Stimulated activated memory B cell treated with anti-CD40 and anti-IgM and Interleukin-4, amounts not matched to agents 10 μg/mL and 1 μg/mL and 100 μg/mL, for 72 hours (primary cell): ENCODE measurements around the gene PXDC1.

ENCODE experiments used
- ATAC-seq: fragments of 150-1000 bp; cut with Tn5 transposase; 2 replicates; pipeline ENCODE4 v1.10.0; 2021
- H3K27ac Mint-ChIP-seq: one replicate; pipeline ENCODE4 v1.8.0; 2022; ENCODE audit warnings: mild to moderate bottlenecking, mixed read lengths
- H3K27me3 Mint-ChIP-seq: one replicate; pipeline ENCODE4 v1.8.0; 2022; ENCODE audit warnings: mixed read lengths
- H3K36me3 Mint-ChIP-seq: one replicate; pipeline ENCODE4 v1.8.0; 2022; ENCODE audit warnings: mixed read lengths
- H3K4me1 Mint-ChIP-seq: one replicate; pipeline ENCODE4 v1.8.0; 2022; ENCODE audit warnings: mixed read lengths
- H3K4me3 Mint-ChIP-seq: one replicate; pipeline ENCODE4 v1.8.0; 2022; ENCODE audit warnings: mild to moderate bottlenecking, moderate library complexity, mixed read lengths
- H3K9me3 Mint-ChIP-seq: one replicate; pipeline ENCODE4 v1.8.0; 2022; ENCODE audit warnings: mixed read lengths

PXDC1 gene

DNA sequence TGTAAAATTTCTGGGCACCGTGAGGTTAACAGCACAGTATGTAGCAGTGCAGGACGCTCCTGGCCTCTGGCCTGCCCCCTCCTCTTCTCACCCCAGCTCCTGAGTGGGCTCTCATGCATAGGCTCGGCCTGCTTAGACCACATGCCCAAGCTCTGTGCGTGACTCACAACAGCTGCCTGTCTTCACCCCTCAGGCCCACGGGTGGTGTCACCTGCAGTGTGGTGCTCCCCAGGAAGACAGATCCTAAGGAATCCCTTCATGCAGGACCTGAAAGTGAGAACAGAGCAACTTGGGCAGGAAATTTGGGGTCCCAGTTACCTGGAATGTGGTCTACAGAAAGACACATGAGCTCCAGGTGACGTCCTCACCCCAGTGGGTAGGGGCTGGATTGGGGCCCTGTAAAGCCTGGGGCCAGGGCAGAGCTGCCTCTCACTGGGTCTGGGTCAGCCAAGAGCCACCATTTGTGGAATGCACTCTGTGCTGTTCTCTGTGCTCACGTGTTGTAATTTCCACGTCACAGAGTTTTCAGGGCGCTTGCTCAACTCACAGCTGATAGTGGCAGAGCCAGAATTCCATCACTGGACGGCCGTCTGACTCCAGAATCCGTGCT, 37.0 kb upstream of the PXDC1 start:
- no peak for ATAC-seq
- H3K4me1 Mint-ChIP-seq, result peaks cover 27% of the 10 kb centered on the region
- no peak overlapping the region for H3K4me3 Mint-ChIP-seq
- no peaks in the 10 kb centered on the region for H3K27me3 Mint-ChIP-seq
- no peaks in the 10 kb centered on the region for H3K36me3 Mint-ChIP-seq
- no peak overlapping the region for H3K27ac Mint-ChIP-seq
- H3K9me3 Mint-ChIP-seq, result no peaks in the 10 kb centered on the region

DNA sequence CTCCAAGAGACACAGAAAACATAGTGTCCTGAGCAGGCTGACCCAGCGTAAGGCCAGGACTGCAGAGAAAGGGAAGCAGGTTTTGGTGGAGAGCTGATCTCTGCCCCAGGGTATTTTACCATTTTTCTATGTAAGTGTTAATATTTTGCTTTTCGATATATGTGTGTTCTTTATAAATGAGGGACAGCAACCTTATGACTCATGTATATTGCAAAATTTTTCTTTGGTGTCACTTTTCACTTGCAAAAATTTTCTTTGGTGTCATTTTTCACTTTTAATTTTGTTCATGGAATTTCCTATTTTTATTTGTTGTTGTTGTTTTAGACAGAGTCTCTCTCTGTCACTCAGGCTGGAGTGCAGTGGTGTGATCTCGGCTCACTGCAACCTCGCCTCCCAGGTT, 34.6 kb upstream of the PXDC1 start:
- H3K9me3 Mint-ChIP-seq, result no peaks in the 10 kb centered on the region
- ATAC-seq, result no peak
- H3K4me3 Mint-ChIP-seq, result no peak overlapping the region
- H3K27ac Mint-ChIP-seq, result no peak overlapping the region
- H3K36me3 Mint-ChIP-seq, result no peaks in the 10 kb centered on the region
- H3K4me1 Mint-ChIP-seq, result peaks cover 3% of the 10 kb centered on the region
- no peaks in the 10 kb centered on the region for H3K27me3 Mint-ChIP-seq

DNA sequence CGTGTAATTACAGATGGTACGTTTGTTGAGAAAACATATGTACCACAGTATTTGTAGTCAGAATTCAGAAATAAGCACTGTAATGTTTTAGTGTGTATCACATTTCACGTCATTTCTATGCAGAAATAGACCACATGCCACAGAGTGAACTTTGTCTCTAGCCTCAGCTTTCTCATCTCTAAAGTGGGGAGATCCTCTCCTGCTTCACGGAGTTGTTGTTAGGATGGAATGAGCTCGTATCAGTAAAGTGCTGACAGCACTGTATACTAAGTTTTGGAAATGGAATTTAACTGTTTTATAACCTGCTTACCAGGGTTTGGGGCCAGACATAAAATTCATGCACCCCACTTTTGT, 34.2 kb upstream of the PXDC1 start:
- no peaks in the 10 kb centered on the region for H3K27me3 Mint-ChIP-seq
- no peak for ATAC-seq
- H3K9me3 Mint-ChIP-seq, result no peaks in the 10 kb centered on the region
- H3K4me3 Mint-ChIP-seq, result no peak overlapping the region
- H3K4me1 Mint-ChIP-seq, result no peaks in the 10 kb centered on the region
- H3K36me3 Mint-ChIP-seq, result no peaks in the 10 kb centered on the region
- H3K27ac Mint-ChIP-seq, result no peak overlapping the region

DNA sequence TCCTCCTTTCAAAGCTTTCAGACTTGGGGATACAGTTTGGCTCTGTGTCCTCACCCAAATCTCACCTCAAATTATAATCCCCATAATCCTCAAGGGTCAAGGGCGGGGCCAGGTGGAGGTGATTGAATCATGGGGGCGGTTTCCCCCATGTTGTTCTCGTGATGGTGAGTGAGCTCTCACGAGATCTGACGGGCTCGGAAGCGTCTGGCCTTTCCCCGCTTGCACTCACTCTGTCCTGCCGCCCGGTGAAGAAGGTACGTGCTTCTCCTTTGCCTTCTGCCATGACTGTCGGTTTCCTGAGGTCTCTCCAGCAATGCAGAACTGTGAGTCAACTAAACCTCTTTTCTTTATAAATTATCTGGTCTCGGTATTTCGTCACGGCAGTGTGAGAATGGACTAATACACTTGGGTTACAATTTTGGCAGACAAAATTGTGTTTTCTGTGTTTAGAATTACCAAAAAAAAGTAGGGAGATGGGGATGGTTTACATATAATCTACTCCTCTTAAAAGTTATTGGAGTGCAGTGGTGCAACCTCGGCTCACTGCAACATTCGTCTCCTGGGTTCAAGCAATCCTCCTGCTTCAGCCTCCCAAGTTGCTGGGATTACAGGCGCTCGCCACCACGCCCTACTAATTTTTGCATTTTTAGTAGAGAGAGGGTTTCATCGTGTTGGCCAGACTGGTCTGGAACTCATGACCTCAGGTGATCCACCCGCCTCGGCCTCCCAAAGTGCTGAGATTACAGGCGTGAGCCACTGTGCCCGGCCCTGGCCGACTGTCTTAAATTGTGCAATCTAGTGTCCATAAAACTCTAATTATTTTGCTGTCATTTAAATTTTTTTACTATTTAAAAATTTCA, 33.6 kb upstream of the PXDC1 start:
- H3K27ac Mint-ChIP-seq, result no peak overlapping the region
- H3K9me3 Mint-ChIP-seq, result no peaks in the 10 kb centered on the region
- H3K27me3 Mint-ChIP-seq, result no peaks in the 10 kb centered on the region
- no peak overlapping the region for H3K4me3 Mint-ChIP-seq
- H3K4me1 Mint-ChIP-seq, result peaks cover 5% of the 10 kb centered on the region
- H3K36me3 Mint-ChIP-seq, result no peaks in the 10 kb centered on the region
- no peak for ATAC-seq

DNA sequence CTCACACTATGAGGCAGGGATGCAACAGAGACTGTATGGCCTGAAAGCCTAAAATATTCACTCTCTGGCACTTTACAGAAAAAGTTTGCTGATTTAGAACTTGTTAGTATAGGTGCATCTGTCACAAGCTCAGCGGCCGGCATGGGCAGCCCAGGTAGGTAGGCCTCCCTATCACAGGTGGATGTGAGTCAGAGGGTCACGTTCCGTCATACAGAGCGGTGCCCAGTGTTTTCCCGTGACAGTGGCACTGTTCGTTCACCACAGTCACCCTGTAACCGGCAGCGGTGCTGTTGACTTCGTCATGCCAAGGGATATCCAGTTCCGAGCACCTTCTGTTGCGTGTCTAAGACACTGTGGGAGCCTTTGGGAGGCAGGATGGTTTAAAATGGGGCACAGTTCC, 32.9 kb upstream of the PXDC1 start:
- no peak overlapping the region for H3K4me3 Mint-ChIP-seq
- no peaks in the 10 kb centered on the region for H3K27me3 Mint-ChIP-seq
- no peaks in the 10 kb centered on the region for H3K9me3 Mint-ChIP-seq
- H3K36me3 Mint-ChIP-seq, result no peaks in the 10 kb centered on the region
- no peak overlapping the region for H3K27ac Mint-ChIP-seq
- peaks cover 6% of the 10 kb centered on the region for H3K4me1 Mint-ChIP-seq
- no peak for ATAC-seq

DNA sequence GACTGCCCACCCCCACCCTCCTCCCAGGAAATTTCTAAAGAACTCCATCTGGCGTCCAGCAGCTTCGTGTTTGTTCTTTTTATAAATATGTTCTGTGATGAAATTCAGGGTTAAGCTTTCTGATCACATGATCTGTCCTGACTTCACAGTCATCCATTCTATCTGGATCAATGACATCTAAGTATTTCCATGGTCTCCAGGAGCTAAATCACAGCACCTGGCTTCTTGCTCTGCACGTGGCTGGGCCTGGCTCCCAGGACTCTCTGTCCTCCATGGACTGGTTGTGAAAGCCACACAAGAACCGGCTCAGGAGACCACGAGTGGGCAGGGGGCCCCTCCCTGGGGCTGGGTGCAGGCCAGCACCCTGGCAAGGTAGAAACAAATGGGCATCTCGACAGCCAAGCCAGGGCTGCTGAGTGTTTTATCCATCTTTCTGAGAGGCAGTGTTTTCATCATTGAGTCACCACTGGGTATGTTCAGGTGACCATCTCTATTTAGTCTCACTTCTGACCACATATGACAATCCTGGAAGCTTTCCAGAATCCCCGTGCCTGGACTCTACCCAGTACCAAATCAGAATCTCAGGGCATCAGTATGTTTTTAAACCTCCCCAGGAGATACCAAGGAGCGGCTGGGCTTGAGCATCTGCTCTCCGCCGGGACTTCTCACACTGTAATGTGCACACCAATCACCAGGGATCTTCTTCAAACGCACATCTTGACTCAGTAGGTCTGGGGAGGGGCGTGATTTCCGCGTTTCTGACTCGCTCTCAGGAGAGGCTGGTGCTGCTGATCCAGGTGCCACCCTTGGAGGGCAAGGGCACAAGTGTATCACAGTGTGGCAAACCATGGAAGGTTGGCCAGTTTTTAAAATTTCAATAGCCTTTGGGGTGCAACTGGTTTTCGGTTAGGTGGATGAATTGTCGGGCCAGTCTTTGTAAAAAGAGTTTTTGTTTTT, 31.6 kb upstream of the PXDC1 start:
- Mint-ChIP-seq H3K36me3 (no peaks in the 10 kb centered on the region), H3K27me3 (no peaks in the 10 kb centered on the region), H3K4me3 (no peak overlapping the region), H3K27ac (no peak overlapping the region), H3K9me3 (no peaks in the 10 kb centered on the region), H3K4me1 (peaks cover 6% of the 10 kb centered on the region)
- no peak for ATAC-seq

DNA sequence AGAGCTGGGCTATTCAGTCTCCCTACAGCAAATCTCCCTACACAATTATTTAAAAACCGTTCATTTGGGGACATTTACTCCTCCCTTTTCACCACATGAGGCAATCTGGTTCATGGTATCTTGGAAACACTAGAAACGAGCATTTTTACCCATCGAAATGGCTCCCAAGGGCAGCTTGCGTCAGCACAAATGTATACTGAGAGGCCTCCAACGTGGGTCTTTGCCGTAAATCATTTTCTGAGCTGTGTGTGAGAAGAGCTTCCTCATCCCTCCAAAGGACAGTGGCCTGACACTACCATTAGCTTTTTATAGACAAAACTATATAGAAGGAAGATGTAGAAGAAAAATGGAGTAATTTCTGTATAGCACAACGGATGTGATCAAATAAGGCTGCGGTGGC, 30.0 kb upstream of the PXDC1 start:
- no peak overlapping the region for H3K27ac Mint-ChIP-seq
- H3K36me3 Mint-ChIP-seq, result no peaks in the 10 kb centered on the region
- ATAC-seq, result no peak
- no peak overlapping the region for H3K4me3 Mint-ChIP-seq
- H3K9me3 Mint-ChIP-seq, result peaks cover 5% of the 10 kb centered on the region
- peaks cover 9% of the 10 kb centered on the region for H3K27me3 Mint-ChIP-seq
- H3K4me1 Mint-ChIP-seq, result peaks cover 14% of the 10 kb centered on the region

DNA sequence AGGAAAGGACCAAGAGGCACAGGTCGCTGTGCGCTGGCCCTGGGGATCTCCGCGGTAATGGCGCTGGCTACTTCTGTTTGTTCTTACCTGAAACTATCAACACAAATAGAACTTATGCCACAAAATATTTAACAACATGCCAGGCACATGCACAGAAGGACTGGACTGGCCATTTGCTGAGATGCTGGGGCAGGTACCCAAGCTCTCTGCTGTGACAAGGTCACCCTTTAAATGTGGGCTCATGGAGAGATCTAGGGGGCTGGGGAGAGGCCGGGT, 28.0 kb upstream of the PXDC1 start:
- peaks cover 15% of the 10 kb centered on the region for H3K4me1 Mint-ChIP-seq

DNA sequence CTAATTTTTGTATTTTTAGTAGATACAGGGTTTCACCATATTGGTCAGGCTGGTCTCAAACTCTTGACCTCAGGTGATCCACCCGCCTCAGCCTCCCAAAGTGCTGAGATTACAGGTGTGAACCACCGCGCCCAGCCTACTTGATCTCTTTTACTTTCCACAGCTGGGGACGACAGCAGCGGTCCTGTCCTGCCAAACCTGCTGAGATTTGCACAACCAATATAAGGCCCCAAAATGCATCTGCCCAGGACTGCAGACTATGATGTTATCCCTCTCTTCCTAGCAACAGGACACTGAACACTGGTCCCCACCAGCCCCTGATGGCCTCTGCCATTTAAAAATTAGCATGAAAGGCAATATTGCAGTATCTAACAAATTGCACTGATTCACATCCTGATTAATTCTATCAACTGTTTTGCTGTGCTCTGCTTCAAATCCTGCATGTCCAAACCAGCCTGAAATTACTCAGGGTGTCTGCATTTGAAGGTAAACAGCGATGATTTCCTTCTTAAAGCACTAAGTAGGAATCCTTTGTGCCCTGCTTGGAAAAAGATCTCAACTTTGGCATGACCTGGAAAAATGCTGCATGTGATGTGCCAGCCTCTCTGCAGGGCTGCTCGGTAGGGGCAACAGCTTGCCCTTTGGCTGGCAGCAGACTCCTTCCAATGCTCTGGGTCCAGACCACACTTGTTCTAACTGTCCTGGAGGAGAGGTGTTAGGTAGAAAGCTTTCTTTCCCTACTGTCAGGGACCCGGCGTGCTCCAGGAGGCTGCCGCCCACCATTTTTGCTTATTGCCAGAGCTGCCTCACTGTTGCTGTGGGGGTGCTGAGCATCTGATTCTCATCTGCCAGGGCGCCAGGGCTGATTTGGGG, 27.4 kb upstream of the PXDC1 start:
- H3K27ac Mint-ChIP-seq, result no peak overlapping the region
- H3K9me3 Mint-ChIP-seq, result peaks cover 5% of the 10 kb centered on the region
- no peak overlapping the region for H3K4me3 Mint-ChIP-seq
- H3K27me3 Mint-ChIP-seq, result peaks cover 10% of the 10 kb centered on the region
- no peaks in the 10 kb centered on the region for H3K36me3 Mint-ChIP-seq
- no peak for ATAC-seq
- H3K4me1 Mint-ChIP-seq, result peaks cover 15% of the 10 kb centered on the region

More for the DNA sequence above, 28.0 kb upstream of the PXDC1 start:
- Mint-ChIP-seq H3K9me3 (peaks cover 5% of the 10 kb centered on the region), H3K36me3 (no peaks in the 10 kb centered on the region), H3K4me3 (no peak overlapping the region), H3K27ac (no peak overlapping the region), H3K27me3 (peaks cover 10% of the 10 kb centered on the region)
- no peak for ATAC-seq

DNA sequence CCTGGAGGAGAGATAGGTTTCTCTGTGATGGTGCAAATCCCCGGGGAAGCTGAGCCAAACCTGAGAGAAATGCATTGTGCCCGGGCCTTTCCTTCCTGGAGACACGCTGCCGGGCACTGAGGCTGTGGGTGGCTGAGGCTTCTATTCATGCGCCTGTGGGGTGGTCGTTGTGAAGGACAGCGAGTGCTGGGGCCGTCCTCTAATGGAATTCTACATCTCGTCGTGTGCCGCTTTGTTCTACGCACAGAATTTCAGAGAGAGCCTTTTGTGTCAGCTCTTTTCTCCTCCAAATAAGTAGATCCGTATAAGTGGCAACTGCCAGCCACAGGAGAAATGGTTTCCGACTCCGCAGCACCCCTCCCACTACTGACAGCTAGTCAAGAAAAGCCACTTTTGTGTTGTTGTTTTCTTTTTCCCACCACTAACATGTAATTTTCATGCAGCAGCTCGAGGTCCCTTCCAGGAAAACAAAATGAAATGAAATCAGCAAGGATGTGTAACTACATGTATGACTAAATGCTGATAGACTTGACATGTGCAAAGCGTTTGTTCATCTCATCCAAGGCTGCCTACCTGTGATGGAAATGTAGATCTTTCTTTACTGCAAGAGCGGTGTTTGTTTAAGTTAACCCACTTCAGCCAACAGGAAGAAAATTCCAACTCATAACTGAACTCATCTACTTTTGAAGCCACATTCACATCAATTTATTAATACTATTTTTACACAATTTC, 26.4 kb upstream of the PXDC1 start:
- H3K36me3 Mint-ChIP-seq, result no peaks in the 10 kb centered on the region
- no peak overlapping the region for H3K27ac Mint-ChIP-seq
- H3K4me1 Mint-ChIP-seq, result peaks cover 15% of the 10 kb centered on the region
- H3K27me3 Mint-ChIP-seq, result peaks cover 10% of the 10 kb centered on the region
- ATAC-seq, result no peak
- peaks cover 5% of the 10 kb centered on the region for H3K9me3 Mint-ChIP-seq
- no peak overlapping the region for H3K4me3 Mint-ChIP-seq

DNA sequence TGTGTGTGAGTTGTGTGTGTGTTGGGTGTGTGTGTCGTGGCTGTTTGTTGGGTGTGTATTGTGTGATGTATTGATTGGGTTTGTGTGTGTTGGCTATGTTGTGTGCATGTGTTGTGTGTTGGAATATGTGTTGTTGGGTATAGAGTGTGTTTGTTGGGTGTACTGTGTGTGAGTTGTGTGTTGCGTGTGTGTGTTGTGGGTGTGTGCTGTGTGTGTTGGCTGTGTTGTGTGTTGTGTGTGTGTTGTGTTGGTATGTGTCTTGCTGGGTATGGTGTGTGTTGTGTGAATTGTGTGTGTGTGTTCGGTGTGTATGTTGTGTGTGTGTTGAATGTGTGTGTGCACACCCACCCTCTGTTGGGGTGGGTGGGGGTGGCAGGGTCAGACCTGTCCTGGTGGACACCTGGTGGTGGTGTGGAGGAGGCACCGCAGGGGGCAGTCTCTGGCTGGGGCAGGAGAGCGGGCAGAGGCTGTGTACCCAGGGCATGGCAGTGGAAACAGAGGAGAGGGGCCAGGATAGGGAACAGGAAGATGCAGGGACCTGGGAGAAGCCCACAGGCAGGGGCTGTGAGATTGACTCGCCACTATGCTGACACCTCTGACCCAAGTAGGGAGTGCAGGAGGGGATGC, 25.5 kb upstream of the PXDC1 start:
- Mint-ChIP-seq H3K36me3 (no peaks in the 10 kb centered on the region), H3K9me3 (peaks cover 5% of the 10 kb centered on the region), H3K4me3 (no peak overlapping the region), H3K4me1 (peaks cover 15% of the 10 kb centered on the region), H3K27me3 (peaks cover 10% of the 10 kb centered on the region), H3K27ac (peak overlapping the region; percentile 12)
- peak; percentile 53 for ATAC-seq

DNA sequence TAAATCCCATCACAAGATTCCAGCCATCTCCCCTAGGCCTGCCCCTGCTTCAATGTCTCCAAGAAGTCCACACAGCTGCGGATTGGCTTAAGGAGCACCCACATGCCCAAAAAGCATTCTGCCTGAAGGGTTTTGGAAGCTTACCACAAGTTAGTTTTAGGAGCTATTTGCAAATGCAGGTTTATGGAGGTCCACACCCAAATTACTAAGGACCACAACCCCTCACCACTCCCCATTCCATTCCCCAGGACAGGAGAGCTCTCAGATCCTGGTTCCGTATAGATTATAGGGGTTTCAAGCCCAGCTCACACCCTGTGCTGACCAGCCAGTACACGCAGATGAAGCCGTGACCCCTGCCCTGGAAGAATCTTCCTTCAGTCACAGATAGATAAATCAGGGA, 24.3 kb upstream of the PXDC1 start:
- Mint-ChIP-seq H3K9me3 (peaks cover 5% of the 10 kb centered on the region), H3K4me1 (peaks cover 19% of the 10 kb centered on the region), H3K4me3 (no peak overlapping the region), H3K27me3 (peaks cover 10% of the 10 kb centered on the region), H3K36me3 (no peaks in the 10 kb centered on the region), H3K27ac (no peak overlapping the region)
- ATAC-seq, result no peak

DNA sequence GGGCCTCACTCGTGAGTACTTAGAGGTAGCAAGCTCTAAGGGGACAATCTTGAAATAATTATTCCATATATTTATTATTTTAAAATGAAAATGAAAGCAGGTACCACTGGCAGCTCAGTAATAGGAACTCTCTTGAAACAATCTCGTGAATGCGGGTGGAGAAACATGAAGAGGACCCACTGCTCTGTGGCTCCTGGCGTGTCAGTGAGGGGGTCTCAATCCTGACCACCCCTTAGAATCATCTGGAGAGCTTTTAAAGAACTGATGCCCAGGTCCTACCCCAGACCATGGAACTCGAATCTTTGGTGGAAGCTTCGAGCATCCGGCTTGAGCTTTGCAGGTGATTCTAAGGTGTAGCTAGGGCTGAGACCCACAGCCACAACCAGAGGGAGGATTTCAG, 23.9 kb upstream of the PXDC1 start:
- no peak overlapping the region for H3K27ac Mint-ChIP-seq
- H3K27me3 Mint-ChIP-seq, result peaks cover 10% of the 10 kb centered on the region
- peaks cover 21% of the 10 kb centered on the region for H3K4me1 Mint-ChIP-seq
- no peak for ATAC-seq
- no peaks in the 10 kb centered on the region for H3K36me3 Mint-ChIP-seq
- H3K9me3 Mint-ChIP-seq, result peaks cover 5% of the 10 kb centered on the region
- H3K4me3 Mint-ChIP-seq, result no peak overlapping the region

DNA sequence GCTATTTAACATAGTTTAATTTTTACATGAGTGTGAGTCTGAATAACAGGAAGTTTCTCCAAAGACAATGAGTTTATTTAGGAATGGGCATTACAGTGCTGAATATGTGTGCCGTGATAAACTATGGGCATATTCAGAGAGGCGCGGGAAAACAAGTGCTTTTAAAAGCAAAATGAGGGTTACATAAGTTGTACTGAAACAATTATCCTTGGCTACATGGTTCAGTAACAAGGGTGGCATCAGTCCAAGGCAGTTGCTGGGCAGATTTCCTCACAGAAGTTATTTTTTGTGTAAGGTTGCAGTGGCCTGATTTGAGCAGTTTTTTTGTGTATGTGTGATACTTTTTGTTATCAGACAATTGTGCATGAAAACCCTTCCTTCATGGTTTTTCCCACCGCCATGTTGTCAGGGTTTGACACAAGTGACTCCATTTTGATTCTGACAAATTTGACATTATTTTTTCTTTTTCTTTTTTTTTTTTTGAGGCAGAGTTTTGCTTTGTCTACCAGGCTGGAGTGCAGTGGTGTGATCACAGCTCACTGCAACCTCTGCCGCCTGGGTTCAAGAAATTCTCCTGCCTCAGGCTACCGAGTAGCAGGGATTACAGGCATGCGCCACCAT, 22.3 kb upstream of the PXDC1 start:
- no peaks in the 10 kb centered on the region for H3K36me3 Mint-ChIP-seq
- no peak overlapping the region for H3K27ac Mint-ChIP-seq
- no peak overlapping the region for H3K4me3 Mint-ChIP-seq
- H3K27me3 Mint-ChIP-seq, result peaks cover 10% of the 10 kb centered on the region
- peaks cover 5% of the 10 kb centered on the region for H3K9me3 Mint-ChIP-seq
- peaks cover 33% of the 10 kb centered on the region for H3K4me1 Mint-ChIP-seq
- ATAC-seq, result no peak
